Keratinocyte (primary cell): Measurements from ENCODE around the gene NPTX1.

Experiments used
- EZH2 ChIP-seq: IDR thresholded peaks from one replicate; pipeline ENCODE4 v1.6.1; 2012; ENCODE audit warnings: inconsistent platforms, mild to moderate bottlenecking, low read length, moderate library complexity
- TF ChIP-seq, protein P1 (sequence below), 3 experiments: IDR thresholded peaks in 1 of 3; conservative IDR thresholded peaks in 1 of 3; optimal IDR thresholded peaks in 1 of 3; 2 replicates in 2 of 3; 3 replicates in 1 of 3; pipeline versions ENCODE3 to v1.5.1; 2011; ENCODE audit warnings: low read length in 3 of 3, mild to moderate bottlenecking in 3 of 3, moderate library complexity in 2 of 3, control low read depth in 1 of 3, inconsistent platforms in 1 of 3; ENCODE audit not compliant: insufficient read depth in 2 of 3; ENCODE audit errors: extremely low read depth in 1 of 3

DNA sequence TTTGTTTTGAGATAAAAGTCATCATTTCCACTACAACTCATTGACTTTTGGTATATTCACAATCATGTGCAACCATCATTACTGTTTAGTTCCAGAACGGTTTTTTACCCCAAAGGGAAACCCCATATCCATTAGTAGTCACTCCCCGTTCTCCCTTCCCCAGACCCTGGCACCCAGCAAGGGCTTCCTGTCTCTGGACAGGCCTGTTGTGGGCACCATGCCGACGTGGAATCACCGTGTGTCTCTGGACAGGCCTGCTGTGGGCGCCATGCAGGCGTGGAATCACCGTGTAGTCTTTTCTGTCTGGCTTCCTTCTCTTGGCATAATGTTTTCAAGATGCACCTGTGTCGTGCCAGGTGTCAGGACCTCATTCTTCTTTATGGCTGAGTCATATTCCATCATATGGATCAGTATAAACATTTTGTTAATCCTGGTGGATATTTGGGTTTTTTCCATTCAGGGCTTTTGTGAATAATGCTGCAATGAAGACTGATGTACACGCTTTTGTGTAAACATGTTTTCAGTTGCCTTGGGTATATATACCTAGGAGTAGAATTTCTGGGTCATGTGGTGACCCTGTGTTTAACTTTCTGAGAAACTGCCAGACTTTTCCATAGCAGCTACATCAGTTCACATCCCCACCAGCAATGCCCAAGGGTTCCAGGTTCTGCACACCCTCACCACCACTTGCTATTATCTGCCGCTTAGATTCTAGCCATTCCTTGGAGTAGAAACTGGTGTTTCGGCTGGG lies 42.3 kb downstream of the NPTX1 start:
- TF ChIP-seq, protein P1, sequence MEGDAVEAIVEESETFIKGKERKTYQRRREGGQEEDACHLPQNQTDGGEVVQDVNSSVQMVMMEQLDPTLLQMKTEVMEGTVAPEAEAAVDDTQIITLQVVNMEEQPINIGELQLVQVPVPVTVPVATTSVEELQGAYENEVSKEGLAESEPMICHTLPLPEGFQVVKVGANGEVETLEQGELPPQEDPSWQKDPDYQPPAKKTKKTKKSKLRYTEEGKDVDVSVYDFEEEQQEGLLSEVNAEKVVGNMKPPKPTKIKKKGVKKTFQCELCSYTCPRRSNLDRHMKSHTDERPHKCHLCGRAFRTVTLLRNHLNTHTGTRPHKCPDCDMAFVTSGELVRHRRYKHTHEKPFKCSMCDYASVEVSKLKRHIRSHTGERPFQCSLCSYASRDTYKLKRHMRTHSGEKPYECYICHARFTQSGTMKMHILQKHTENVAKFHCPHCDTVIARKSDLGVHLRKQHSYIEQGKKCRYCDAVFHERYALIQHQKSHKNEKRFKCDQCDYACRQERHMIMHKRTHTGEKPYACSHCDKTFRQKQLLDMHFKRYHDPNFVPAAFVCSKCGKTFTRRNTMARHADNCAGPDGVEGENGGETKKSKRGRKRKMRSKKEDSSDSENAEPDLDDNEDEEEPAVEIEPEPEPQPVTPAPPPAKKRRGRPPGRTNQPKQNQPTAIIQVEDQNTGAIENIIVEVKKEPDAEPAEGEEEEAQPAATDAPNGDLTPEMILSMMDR (optimal IDR thresholded peaks at IDR 0.05 in 1 of 3, IDR thresholded peaks at IDR 0.05 in 1 of 3, conservative IDR thresholded peaks at IDR 0.05 in 1 of 3; ENCODE audit: extremely low read depth in 1 of 3, insufficient read depth in 2 of 3, low read length in 3 of 3), result no peak
- no peak for TF ChIP-seq EZH2
